RWPE2 (cell line): ENCODE measurements around the gene KIAA0319L.
A peak's percentile ranks its signal among the peaks of the same experiment; 100 is the strongest.

Source experiments
- ATAC-seq: fragments of 200-7000 bp; cut with Tn5 transposase; 3 replicates; pipeline ENCODE4 v1.9.1; 2021; ENCODE audit warnings: low read depth
- DNase-seq: peaks from one replicate; pipeline ENCODE4 v3.0.0-alpha.2; 2020; ENCODE audit warnings: low spot score
- H3K27ac ChIP-seq: fragments of 450-650 bp; 2 replicates; pipeline ENCODE4 v1.5.1; 2017; ENCODE audit warnings: mild to moderate bottlenecking; ENCODE audit not compliant: poor library complexity, severe bottlenecking
- H3K27me3 ChIP-seq: fragments of 250-450 bp; sonication (Bioruptor Pico); 2 replicates; pipeline ENCODE4 v1.5.1; 2021; ENCODE audit warnings: mild to moderate bottlenecking, moderate library complexity; ENCODE audit not compliant: insufficient read depth, poor library complexity, severe bottlenecking
- H3K36me3 ChIP-seq: fragments of 250-450 bp; sonication (Bioruptor Pico); 2 replicates; pipeline ENCODE4 v1.5.1; 2020; ENCODE audit warnings: low read depth, mild to moderate bottlenecking, moderate library complexity
- H3K4me1 ChIP-seq: fragments of 250-450 bp; sonication (Bioruptor Pico); 2 replicates; pipeline ENCODE4 v1.5.1; 2021; ENCODE audit warnings: mild to moderate bottlenecking, moderate library complexity; ENCODE audit not compliant: insufficient read depth, poor library complexity, severe bottlenecking
- H3K4me3 ChIP-seq: fragments of 250-450 bp; sonication (Bioruptor Pico); 2 replicates; pipeline ENCODE4 v1.5.1; 2021; ENCODE audit warnings: mild to moderate bottlenecking, moderate library complexity; ENCODE audit not compliant: severe bottlenecking
- H3K9me3 ChIP-seq: fragments of 250-450 bp; sonication (Bioruptor Pico); 2 replicates; pipeline ENCODE4 v1.5.1; 2021; ENCODE audit warnings: mild to moderate bottlenecking, moderate library complexity; ENCODE audit not compliant: severe bottlenecking
- CTCF ChIP-seq: fragments of 450-650 bp; IDR thresholded peaks from one replicate; pipeline ENCODE4 v1.5.1; 2017; ENCODE audit warnings: mild to moderate bottlenecking, moderate library complexity; ENCODE audit not compliant: poor library complexity, severe bottlenecking

KIAA0319L gene

GRCh38 chr1:35449334-35450008 is 107.7 kb downstream of the KIAA0319L start:
- Histone ChIP-seq H3K4me3 (no peak overlapping the region), H3K36me3 (peaks cover 47% of the 10 kb centered on the region), H3K4me1 (peaks cover 18% of the 10 kb centered on the region), H3K27ac (peak overlapping the region; percentile 46), H3K9me3 (no peaks in the 10 kb centered on the region), H3K27me3 (no peaks in the 10 kb centered on the region)
- ATAC-seq (peak; percentile 81), DNase-seq (no peak)
- TF ChIP-seq CTCF: no peak

- H3K4me3 ChIP-seq: no peak overlapping the region
- H3K27ac ChIP-seq: peak overlapping the region; percentile 46
- H3K4me1 ChIP-seq: peaks cover 18% of the 10 kb centered on the region
- peaks cover 55% of the 10 kb centered on the region for H3K36me3 ChIP-seq
- no peaks in the 10 kb centered on the region for H3K27me3 ChIP-seq
- no peaks in the 10 kb centered on the region for H3K9me3 ChIP-seq
- ATAC-seq: peak; percentile 75
- no peak for TF ChIP-seq CTCF
- no peak for DNase-seq
These were observed 108.8 kb downstream of the KIAA0319L start for GRCh38 chr1:35448344-35448801.

- H3K9me3 ChIP-seq: no peaks in the 10 kb centered on the region
- H3K4me3 ChIP-seq: no peak overlapping the region
- H3K36me3 ChIP-seq: peaks cover 55% of the 10 kb centered on the region
These were observed 109.9 kb downstream of the KIAA0319L start for GRCh38 chr1:35447278-35447677.

GRCh38 chr1:35444519-35444774 is 112.8 kb downstream of the KIAA0319L start:
- no peak for TF ChIP-seq CTCF
- Histone ChIP-seq H3K9me3 (no peaks in the 10 kb centered on the region), H3K36me3 (peaks cover 55% of the 10 kb centered on the region)

More at GRCh38 chr1:35447278-35447677, 109.9 kb downstream of the KIAA0319L start:
- Histone ChIP-seq H3K27me3 (no peaks in the 10 kb centered on the region), H3K27ac (no peak overlapping the region), H3K4me1 (peaks cover 18% of the 10 kb centered on the region)
- no peak for TF ChIP-seq CTCF
- no peak for ATAC-seq
- DNase-seq: no peak

GRCh38 chr1:35443768-35444518 is 113.3 kb downstream of the KIAA0319L start:
- Histone ChIP-seq H3K36me3 (peaks cover 54% of the 10 kb centered on the region), H3K4me3 (no peak overlapping the region), H3K4me1 (peaks cover 9% of the 10 kb centered on the region)

More at GRCh38 chr1:35444519-35444774, 112.8 kb downstream of the KIAA0319L start:
- Histone ChIP-seq H3K27me3 (no peaks in the 10 kb centered on the region), H3K27ac (no peak overlapping the region), H3K4me1 (peaks cover 14% of the 10 kb centered on the region), H3K4me3 (no peak overlapping the region)
- DNase-seq: no peak
- ATAC-seq: no peak

More at GRCh38 chr1:35443768-35444518, 113.3 kb downstream of the KIAA0319L start:
- Histone ChIP-seq H3K27ac (no peak overlapping the region), H3K27me3 (no peaks in the 10 kb centered on the region), H3K9me3 (no peaks in the 10 kb centered on the region)
- ATAC-seq (no peak), DNase-seq (no peak)
- TF ChIP-seq CTCF: no peak
